Measurements from ENCODE around the gene ULK4.

The ULK4 gene

DNA sequence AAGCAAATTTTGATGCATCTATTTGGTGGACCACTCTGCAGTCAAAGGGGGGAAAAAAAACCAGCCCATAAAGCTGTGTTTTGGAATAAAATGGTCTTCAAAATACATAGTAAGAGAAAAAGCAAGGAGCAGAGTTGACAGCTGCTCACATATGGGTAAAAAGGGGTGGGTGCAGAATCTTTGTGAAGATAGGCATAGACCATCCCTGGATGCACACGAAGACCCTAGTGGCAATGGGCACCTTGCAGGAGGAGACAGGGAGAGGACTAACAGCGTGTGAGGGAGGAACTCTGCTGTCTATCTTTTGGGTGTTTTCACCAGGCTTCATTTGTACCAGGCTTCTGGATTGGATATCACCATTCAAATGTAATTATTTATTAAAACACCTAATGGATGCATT is 718.7 kb downstream of the ULK4 start:
- no peaks in the 10 kb centered on the region for H3K4me1 ChIP-seq (ENCODE audit: control insufficient read depth, insufficient read depth, low read length)
- no peaks in the 10 kb centered on the region for H3K9me3 ChIP-seq (ENCODE audit: control insufficient read depth, insufficient read depth, low read length)
- H3K9ac ChIP-seq (ENCODE audit: low read depth, low read length): no peak overlapping the region
- no peak overlapping the region for H3K4me3 ChIP-seq (ENCODE audit: low read depth, low read length)
- peaks cover 42% of the 10 kb centered on the region for H3K36me3 ChIP-seq (ENCODE audit: control insufficient read depth, insufficient read depth, low read length)
- no peaks in the 10 kb centered on the region for H3K27me3 ChIP-seq (ENCODE audit: control insufficient read depth, insufficient read depth, low read length)
- H3K27ac ChIP-seq (ENCODE audit: low read depth, low read length): no peak overlapping the region

DNA sequence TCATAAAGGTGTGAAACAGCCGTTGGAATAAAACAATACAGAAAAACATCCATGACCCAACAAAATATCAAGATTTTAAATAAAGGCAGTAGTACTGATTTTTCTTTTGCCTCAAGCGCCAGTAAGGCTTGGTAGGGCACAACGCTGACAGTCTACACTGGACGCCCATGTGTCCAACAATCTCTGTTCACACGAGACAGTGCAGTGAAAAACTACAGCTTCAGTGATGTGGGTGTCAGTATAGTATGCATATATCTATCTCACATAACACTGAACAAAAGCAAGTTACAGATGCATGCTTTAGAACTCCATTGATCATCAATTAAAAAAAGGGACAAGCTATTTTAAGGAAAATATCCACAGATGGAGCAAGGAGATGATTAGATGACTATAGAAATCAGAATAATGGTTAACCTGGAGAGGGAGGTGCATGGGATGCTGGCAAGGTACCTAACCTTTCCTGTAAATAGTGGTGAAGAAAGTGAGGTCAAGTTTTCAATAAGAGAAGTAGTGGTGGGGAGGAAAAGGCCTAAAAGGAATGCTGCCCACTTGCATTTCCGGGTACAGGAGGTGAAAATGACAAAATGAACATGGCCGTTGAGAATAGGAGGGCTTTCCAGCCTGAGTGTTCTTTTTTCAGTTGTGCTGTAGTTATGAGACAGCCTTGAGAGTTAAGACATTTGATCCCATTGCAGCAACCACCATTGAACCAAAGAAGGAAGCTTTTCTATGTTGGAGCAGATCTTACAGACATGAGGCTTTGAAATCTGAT is 719.9 kb downstream of the ULK4 start:
- Histone ChIP-seq H3K36me3 (ENCODE audit: control insufficient read depth, insufficient read depth, low read length) (peaks cover 54% of the 10 kb centered on the region), H3K4me1 (ENCODE audit: control insufficient read depth, insufficient read depth, low read length) (peaks cover 2% of the 10 kb centered on the region; the same call in 1 of the 2 replicates), H3K9me3 (ENCODE audit: control insufficient read depth, insufficient read depth, low read length) (no peaks in the 10 kb centered on the region), H3K4me3 (ENCODE audit: low read depth, low read length) (no peak overlapping the region), H3K27ac (ENCODE audit: low read depth, low read length) (no peak overlapping the region), H3K9ac (ENCODE audit: low read depth, low read length) (no peak overlapping the region), H3K27me3 (ENCODE audit: control insufficient read depth, insufficient read depth, low read length) (no peaks in the 10 kb centered on the region)

DNA sequence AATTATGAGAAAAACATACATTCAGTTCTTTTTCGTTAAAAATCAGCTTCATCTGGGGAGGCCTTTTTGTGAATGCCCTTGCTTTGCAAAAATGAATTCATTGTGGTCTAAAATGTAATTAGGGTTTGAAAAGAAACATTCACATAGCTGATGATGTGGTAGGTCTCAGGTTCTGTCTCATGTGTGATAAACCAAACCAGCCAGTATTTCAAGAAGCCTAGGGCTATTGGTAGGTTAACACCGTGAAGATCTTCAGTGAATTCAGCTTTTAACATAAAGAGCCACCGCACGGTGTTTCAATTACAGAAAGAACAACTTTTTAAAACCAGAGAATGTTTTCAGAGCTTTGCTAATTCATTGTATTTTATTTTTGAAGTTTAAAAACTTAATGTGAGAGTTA is 720.7 kb downstream of the ULK4 start:
- H3K9ac ChIP-seq (ENCODE audit: low read depth, low read length): no peak overlapping the region
- H3K36me3 ChIP-seq (ENCODE audit: control insufficient read depth, insufficient read depth, low read length): peaks cover 62% of the 10 kb centered on the region
- H3K27me3 ChIP-seq (ENCODE audit: control insufficient read depth, insufficient read depth, low read length): no peaks in the 10 kb centered on the region
- peaks cover 10% of the 10 kb centered on the region for H3K4me1 ChIP-seq (ENCODE audit: control insufficient read depth, insufficient read depth, low read length)
- no peak overlapping the region for H3K4me3 ChIP-seq (ENCODE audit: low read depth, low read length)
- no peak overlapping the region for H3K27ac ChIP-seq (ENCODE audit: low read depth, low read length)
- H3K9me3 ChIP-seq (ENCODE audit: control insufficient read depth, insufficient read depth, low read length): no peaks in the 10 kb centered on the region

DNA sequence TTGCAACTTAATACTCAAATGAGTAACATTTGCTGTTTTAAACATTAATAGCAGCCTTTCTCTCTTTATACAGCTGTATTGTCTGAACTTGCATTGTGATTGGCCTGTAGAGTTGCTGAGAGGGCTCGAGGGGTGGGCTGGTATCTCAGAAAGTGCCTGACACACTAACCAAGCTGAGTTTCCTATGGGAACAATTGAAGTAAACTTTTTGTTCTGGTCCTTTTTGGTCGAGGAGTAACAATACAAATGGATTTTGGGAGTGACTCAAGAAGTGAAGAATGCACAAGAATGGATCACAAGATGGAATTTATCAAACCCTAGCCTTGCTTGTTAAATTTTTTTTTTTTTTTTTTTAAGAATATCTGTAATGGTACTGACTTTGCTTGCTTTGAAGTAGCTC is 722.3 kb downstream of the ULK4 start:
- peaks cover 26% of the 10 kb centered on the region for H3K4me1 ChIP-seq (ENCODE audit: control insufficient read depth, insufficient read depth, low read length)
- no peaks in the 10 kb centered on the region for H3K27me3 ChIP-seq (ENCODE audit: control insufficient read depth, insufficient read depth, low read length)
- H3K9me3 ChIP-seq (ENCODE audit: control insufficient read depth, insufficient read depth, low read length): no peaks in the 10 kb centered on the region
- H3K27ac ChIP-seq (ENCODE audit: low read depth, low read length): no peak overlapping the region
- no peak overlapping the region for H3K4me3 ChIP-seq (ENCODE audit: low read depth, low read length)
- H3K9ac ChIP-seq (ENCODE audit: low read depth, low read length): no peak overlapping the region
- H3K36me3 ChIP-seq (ENCODE audit: control insufficient read depth, insufficient read depth, low read length): peaks cover 78% of the 10 kb centered on the region

DNA sequence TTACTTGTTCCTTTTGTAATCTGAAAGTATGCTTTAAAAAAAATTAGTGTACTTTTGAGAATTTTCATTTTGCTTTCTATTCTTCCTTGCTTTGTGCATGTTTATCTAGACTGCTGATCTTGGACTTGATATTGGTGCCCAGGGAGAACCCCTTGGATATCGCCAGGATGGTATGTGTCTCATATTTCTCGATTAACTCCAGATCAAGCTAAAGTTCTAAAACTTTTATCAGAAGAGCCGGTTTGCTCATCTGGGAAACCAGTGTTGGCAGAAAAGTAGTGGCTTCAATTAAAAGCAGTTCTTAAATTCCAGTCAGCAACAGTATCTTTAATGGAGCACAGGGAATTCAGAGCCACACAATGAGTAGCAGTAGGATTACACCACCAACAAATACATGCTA is 724.0 kb downstream of the ULK4 start:
- Histone ChIP-seq H3K27ac (ENCODE audit: low read depth, low read length) (no peak overlapping the region), H3K9me3 (ENCODE audit: control insufficient read depth, insufficient read depth, low read length) (no peaks in the 10 kb centered on the region), H3K9ac (ENCODE audit: low read depth, low read length) (no peak overlapping the region), H3K4me1 (ENCODE audit: control insufficient read depth, insufficient read depth, low read length) (peaks cover 37% of the 10 kb centered on the region), H3K4me3 (ENCODE audit: low read depth, low read length) (no peak overlapping the region), H3K27me3 (ENCODE audit: control insufficient read depth, insufficient read depth, low read length) (no peaks in the 10 kb centered on the region), H3K36me3 (ENCODE audit: control insufficient read depth, insufficient read depth, low read length) (peaks cover 94% of the 10 kb centered on the region)

DNA sequence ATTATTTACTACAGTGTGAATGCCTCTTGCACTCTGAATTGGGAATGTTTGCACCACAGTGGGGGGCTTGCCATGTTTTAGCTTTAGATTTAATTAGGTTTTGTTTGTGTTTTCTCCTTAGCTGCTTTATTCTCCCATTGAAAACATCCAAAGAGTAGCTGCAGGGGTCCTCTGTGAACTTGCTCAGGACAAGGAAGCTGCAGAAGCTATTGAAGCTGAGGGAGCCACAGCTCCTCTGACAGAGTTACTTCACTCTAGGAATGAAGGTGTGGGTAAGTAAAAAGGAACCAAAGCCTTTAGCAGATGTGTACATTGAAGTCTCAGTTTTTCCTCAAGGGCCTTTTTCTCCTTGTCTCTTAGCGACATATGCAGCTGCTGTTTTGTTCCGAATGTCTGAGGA is 725.7 kb downstream of the ULK4 start:
- 0 out of 2 replicates have a peak overlapping the region, but pooled peaks have one; percentile 23 for H3K4me3 ChIP-seq (ENCODE audit: low read depth, low read length)
- no peaks in the 10 kb centered on the region for H3K27me3 ChIP-seq (ENCODE audit: control insufficient read depth, insufficient read depth, low read length)
- peak overlapping the region; percentile 77 for H3K27ac ChIP-seq (ENCODE audit: low read depth, low read length)
- peaks cover 47% of the 10 kb centered on the region for H3K4me1 ChIP-seq (ENCODE audit: control insufficient read depth, insufficient read depth, low read length)
- no peaks in the 10 kb centered on the region for H3K9me3 ChIP-seq (ENCODE audit: control insufficient read depth, insufficient read depth, low read length)
- H3K9ac ChIP-seq (ENCODE audit: low read depth, low read length): no peak overlapping the region
- peaks cover 100% of the 10 kb centered on the region for H3K36me3 ChIP-seq (ENCODE audit: control insufficient read depth, insufficient read depth, low read length)

DNA sequence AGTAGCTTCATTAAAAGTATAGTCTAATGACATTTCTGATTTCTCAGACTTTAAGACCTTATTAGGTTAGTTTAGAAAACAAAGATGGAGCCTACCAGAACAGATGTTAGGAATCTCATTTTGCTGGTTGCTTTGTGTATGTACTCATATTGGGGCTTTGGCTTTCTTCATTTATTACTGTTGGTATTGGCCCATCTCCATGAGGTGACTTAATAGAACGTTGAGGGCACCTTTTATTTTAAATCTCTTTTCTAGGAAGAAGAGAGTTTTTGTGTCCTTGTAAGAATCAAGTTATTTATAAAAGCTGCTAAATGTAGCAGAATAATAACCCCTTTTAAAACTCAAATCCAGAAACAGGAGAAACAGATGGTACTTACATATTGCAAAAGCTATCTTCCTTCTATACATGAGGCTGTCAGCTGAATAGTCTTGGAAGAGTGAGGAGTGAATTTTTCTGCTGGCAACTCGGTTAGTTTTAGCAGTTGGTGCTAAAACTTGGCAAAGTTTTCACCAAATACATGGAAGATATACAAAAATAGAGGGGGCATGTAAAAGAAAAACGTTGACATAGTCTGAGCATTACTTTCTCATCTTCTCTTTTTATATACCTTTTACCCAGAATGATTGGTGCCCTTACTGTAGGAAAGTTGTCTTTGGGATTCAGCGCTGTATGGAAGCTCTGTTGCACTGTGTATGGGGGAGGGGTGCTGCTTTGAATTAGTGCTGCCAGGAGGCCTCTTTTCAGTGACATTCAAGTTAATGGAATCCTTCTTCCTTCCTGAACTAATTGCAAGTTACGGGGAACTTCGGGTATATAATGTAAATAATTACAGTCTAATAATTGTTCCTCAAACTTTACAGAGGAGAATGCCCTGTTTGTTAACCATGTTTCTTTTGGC is 726.8 kb downstream of the ULK4 start:
- H3K9ac ChIP-seq (ENCODE audit: low read depth, low read length): no peak overlapping the region
- H3K36me3 ChIP-seq (ENCODE audit: control insufficient read depth, insufficient read depth, low read length): peaks cover 97% of the 10 kb centered on the region
- peaks cover 48% of the 10 kb centered on the region for H3K4me1 ChIP-seq (ENCODE audit: control insufficient read depth, insufficient read depth, low read length)
- H3K9me3 ChIP-seq (ENCODE audit: control insufficient read depth, insufficient read depth, low read length): no peaks in the 10 kb centered on the region
- no peak overlapping the region for H3K4me3 ChIP-seq (ENCODE audit: low read depth, low read length)
- H3K27ac ChIP-seq (ENCODE audit: low read depth, low read length): peak overlapping the region; percentile 77
- H3K27me3 ChIP-seq (ENCODE audit: control insufficient read depth, insufficient read depth, low read length): no peaks in the 10 kb centered on the region

DNA sequence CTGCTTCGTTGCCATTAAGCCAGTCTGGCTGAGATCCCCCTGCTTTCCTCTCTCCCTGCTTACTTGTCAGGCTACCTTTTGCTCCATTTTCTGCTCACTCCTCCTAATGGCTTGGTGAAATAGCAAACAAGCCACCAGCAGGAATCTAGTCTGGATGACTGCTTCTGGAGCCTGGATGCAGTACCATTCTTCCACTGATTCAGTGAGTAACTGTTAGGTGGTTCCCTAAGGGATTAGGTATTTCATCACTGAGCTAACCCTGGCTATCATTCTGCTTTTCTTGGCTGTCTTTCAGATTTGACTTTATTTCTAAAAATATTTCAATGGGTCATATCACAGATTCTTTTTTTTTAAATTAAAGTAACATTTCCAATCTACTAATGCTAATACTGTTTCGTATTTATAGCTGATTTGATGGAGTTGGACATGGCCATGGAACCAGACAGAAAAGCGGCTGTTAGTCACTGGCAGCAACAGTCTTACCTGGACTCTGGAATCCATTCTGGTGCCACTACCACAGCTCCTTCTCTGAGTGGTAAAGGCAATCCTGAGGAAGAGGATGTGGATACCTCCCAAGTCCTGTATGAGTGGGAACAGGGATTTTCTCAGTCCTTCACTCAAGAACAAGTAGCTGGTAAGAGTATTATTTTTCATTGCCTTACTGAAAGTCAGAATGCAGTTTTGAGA is 737.6 kb downstream of the ULK4 start:
- no peaks in the 10 kb centered on the region for H3K27me3 ChIP-seq (ENCODE audit: control insufficient read depth, insufficient read depth, low read length)
- no peak overlapping the region for H3K27ac ChIP-seq (ENCODE audit: low read depth, low read length)
- no peak overlapping the region for H3K9ac ChIP-seq (ENCODE audit: low read depth, low read length)
- no peak overlapping the region for H3K4me3 ChIP-seq (ENCODE audit: low read depth, low read length)
- peaks cover 4% of the 10 kb centered on the region; the same call in 1 of the 2 replicates for H3K4me1 ChIP-seq (ENCODE audit: control insufficient read depth, insufficient read depth, low read length)
- H3K9me3 ChIP-seq (ENCODE audit: control insufficient read depth, insufficient read depth, low read length): no peaks in the 10 kb centered on the region
- H3K36me3 ChIP-seq (ENCODE audit: control insufficient read depth, insufficient read depth, low read length): peaks cover 55% of the 10 kb centered on the region

DNA sequence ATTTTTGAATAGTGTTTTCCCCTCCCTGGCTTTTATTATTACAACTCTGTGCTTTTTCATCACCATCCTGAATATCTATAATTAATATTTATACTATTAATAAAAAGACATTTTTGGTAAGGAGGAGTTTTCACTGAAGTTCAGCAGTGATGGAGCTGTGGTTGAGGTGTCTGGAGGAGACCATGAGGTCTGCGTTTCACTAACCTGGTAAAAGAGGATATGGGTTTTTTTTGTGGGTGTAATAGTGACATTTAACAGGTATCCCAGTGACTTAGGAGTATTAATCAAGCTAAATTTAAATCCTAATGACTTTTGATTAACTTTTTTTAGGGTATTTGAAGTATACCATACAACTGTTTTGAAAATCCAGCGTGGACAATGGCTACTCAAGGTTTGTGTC is 738.2 kb downstream of the ULK4 start:
- Histone ChIP-seq H3K4me1 (ENCODE audit: control insufficient read depth, insufficient read depth, low read length) (peaks cover 4% of the 10 kb centered on the region; the same call in 1 of the 2 replicates), H3K9ac (ENCODE audit: low read depth, low read length) (no peak overlapping the region), H3K36me3 (ENCODE audit: control insufficient read depth, insufficient read depth, low read length) (peaks cover 51% of the 10 kb centered on the region), H3K27ac (ENCODE audit: low read depth, low read length) (no peak overlapping the region), H3K9me3 (ENCODE audit: control insufficient read depth, insufficient read depth, low read length) (no peaks in the 10 kb centered on the region), H3K4me3 (ENCODE audit: low read depth, low read length) (no peak overlapping the region), H3K27me3 (ENCODE audit: control insufficient read depth, insufficient read depth, low read length) (no peaks in the 10 kb centered on the region)

DNA sequence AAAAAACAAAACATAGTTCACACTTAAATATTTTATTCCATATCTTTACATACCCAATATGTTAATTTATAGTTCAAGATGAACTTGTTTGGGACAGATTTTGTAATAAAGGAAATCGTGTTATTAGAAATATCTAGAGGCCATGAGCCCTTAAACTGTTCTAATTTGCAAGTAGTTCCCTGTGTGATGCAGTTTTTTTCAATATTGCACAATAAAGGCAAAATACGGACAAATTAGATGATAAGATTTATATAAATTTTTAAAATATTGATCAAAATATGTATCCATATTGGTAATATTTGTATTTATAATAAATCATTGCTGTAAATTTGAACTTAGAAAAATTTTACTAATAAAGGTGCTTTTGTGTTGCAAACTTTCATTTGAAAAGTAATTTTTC is 738.8 kb downstream of the ULK4 start:
- H3K27ac ChIP-seq (ENCODE audit: low read depth, low read length): no peak overlapping the region
- no peak overlapping the region for H3K4me3 ChIP-seq (ENCODE audit: low read depth, low read length)
- H3K27me3 ChIP-seq (ENCODE audit: control insufficient read depth, insufficient read depth, low read length): no peaks in the 10 kb centered on the region
- H3K9ac ChIP-seq (ENCODE audit: low read depth, low read length): no peak overlapping the region
- H3K4me1 ChIP-seq (ENCODE audit: control insufficient read depth, insufficient read depth, low read length): peaks cover 4% of the 10 kb centered on the region; the same call in 1 of the 2 replicates
- no peaks in the 10 kb centered on the region for H3K9me3 ChIP-seq (ENCODE audit: control insufficient read depth, insufficient read depth, low read length)
- H3K36me3 ChIP-seq (ENCODE audit: control insufficient read depth, insufficient read depth, low read length): peaks cover 45% of the 10 kb centered on the region
